OCI-LY7 (cell line): ENCODE data around the gene GNRH2. TPM values are rescaled to one million over a fixed set of nuclear protein-coding genes. Genes with fewer than 3 reads are reported as not detected.
"Not testable (repeated sequence)": the region's sequence is repeated elsewhere in the genome, so short reads cannot be mapped to it uniquely, and the experiment has no call there.

Experiments
- BruUV-seq: library from RNA; stranded (reverse); fragments of 400-500 nt; replicated peaks from 2 replicates; lab custom pipeline; 2021; lab: Mats Ljungman, UMichigan
- CTCF ChIA-PET: fragments of 300-600 bp; sonication (Branson Sonifier 250); formaldehyde crosslinking; loops from one replicate; lab custom pipeline; 2022; ENCODE audit warnings: antibody characterized with exemption; ENCODE audit not compliant: unreplicated experiment; lab: Charles Lee
- POLR2A ChIA-PET: fragments of 300-600 bp; sonication (Branson Sonifier 250); formaldehyde crosslinking; loops from one replicate; lab custom pipeline; 2022; ENCODE audit warnings: antibody characterized with exemption; lab: Charles Lee
- DNase-seq: peaks from one replicate; pipeline ENCODE4 v3.0.0-alpha.2; 2015; ENCODE audit warnings: low spot score
- H2AFZ ChIP-seq: fragments of 200-600 bp; sonication (generic), shearing (Covaris generic); 2 replicates; pipeline ENCODE4 v1.6.1; 2014; ENCODE audit warnings: mild to moderate bottlenecking, antibody characterized with exemption, low read length, moderate library complexity
- H3K27ac ChIP-seq: fragments of 200-600 bp; sonication (generic); 2 replicates; pipeline ENCODE4 v1.5.1; 2014; ENCODE audit warnings: mixed run types, low read depth, mild to moderate bottlenecking, moderate library complexity, low read length, inconsistent platforms; ENCODE audit not compliant: poor library complexity, severe bottlenecking
- H3K36me3 ChIP-seq: fragments of 200-600 bp; sonication (generic); 2 replicates; pipeline ENCODE4 v1.6.1; 2014; ENCODE audit warnings: mild to moderate bottlenecking, antibody characterized with exemption, low read length, moderate library complexity, mixed read lengths; ENCODE audit not compliant: insufficient read depth
- H3K4me1 ChIP-seq: fragments of 200-600 bp; sonication (generic); 2 replicates; pipeline ENCODE4 v1.5.1; 2014; ENCODE audit warnings: mild to moderate bottlenecking, low read length; ENCODE audit not compliant: insufficient read depth, poor library complexity, severe bottlenecking
- H3K4me2 ChIP-seq: fragments of 200-600 bp; sonication (generic); 2 replicates; pipeline ENCODE4 v1.6.1; 2014; ENCODE audit warnings: mild to moderate bottlenecking, low read length
- H3K4me3 ChIP-seq: fragments of 200-600 bp; sonication (generic); 2 replicates; pipeline ENCODE4 v1.5.1; 2014; ENCODE audit warnings: mild to moderate bottlenecking, low read depth, low read length; ENCODE audit not compliant: poor library complexity, severe bottlenecking
- H3K79me2 ChIP-seq: fragments of 200-600 bp; sonication (generic); 2 replicates; pipeline ENCODE4 v1.6.1; 2016; ENCODE audit warnings: low read depth, mild to moderate bottlenecking, low read length, moderate library complexity, mixed read lengths; ENCODE audit not compliant: insufficient read depth
- H3K9me2 ChIP-seq: fragments of 200-600 bp; sonication (generic); 2 replicates; pipeline ENCODE4 v1.6.1; 2016; ENCODE audit warnings: mild to moderate bottlenecking, low read length, mixed read lengths; ENCODE audit not compliant: insufficient read depth
- H3K9me3 ChIP-seq: fragments of 200-600 bp; sonication (generic); 2 replicates; pipeline ENCODE4 v1.6.1; 2014; ENCODE audit warnings: mild to moderate bottlenecking, mixed run types, low read length, mixed read lengths
- H4K20me1 ChIP-seq: fragments of 200-600 bp; sonication (generic); 2 replicates; pipeline ENCODE4 v1.6.1; 2014; ENCODE audit warnings: mild to moderate bottlenecking, antibody characterized with exemption, low read length, moderate library complexity, mixed read lengths; ENCODE audit not compliant: insufficient read depth
- CTCF ChIP-seq: fragments of 200-600 bp; sonication (generic); conservative IDR thresholded peaks from 2 replicates; pipeline ENCODE4 v1.5.1; 2014; ENCODE audit warnings: mild to moderate bottlenecking, antibody characterized with exemption, low read length, moderate library complexity, mixed read lengths
- EZH2phosphoT487 ChIP-seq: fragments of 200-600 bp; sonication (generic); IDR thresholded peaks from 2 replicates; pipeline ENCODE4 v1.6.1; 2018; ENCODE audit warnings: low read depth, borderline replicate concordance, mild to moderate bottlenecking, mixed run types, antibody characterized with exemption, low read length, moderate library complexity, mixed read lengths
- intact Hi-C: fragments of 100-400 bp; cut with micrococcal nuclease; formaldehyde crosslinking; loops from one replicate; pipeline ENCODE4 v1.10.0; 2022; ENCODE audit not compliant: unreplicated experiment
- total RNA-seq, 2 experiments: library from RNA; depleted of rRNA in 1 of 2; stranded (reverse); fragments of >200 nt in 1 of 2; shearing (Covaris generic) in 1 of 2; gene quantifications; 2 replicates each; pipeline ENCODE4 v1.2.3, GENCODE V29; 2014 to 2022

The GNRH2 gene
- total RNA-seq, 2 experiments from 2014 or later, result 0.44 to 0.61 TPM

- DNase-seq, result no peak
- no peaks in the 10 kb centered on the region for H4K20me1 ChIP-seq
- no peaks in the 10 kb centered on the region for H3K36me3 ChIP-seq
- no peak for TF ChIP-seq CTCF
- no peak for TF ChIP-seq EZH2phosphoT487
- no peaks in the 10 kb centered on the region for H3K9me3 ChIP-seq
- no peak overlapping the region for H3K4me2 ChIP-seq
- ChIA-PET POLR2A (interaction anchor here (0.5 to 1.0 kb wide), 2 partner anchors 138 to 236 kb away, joined by 3 to 4 read pairs; no protein-coding TSS in a partner anchor), CTCF (no interaction called here)
- no peak overlapping the region for H3K4me3 ChIP-seq
- no peaks in the 10 kb centered on the region for H3K9me2 ChIP-seq
- no TSS peak for BruUV-seq
- no peak overlapping the region for H2AFZ ChIP-seq
- intact Hi-C loops, result no loop called here
- no peaks in the 10 kb centered on the region for H3K79me2 ChIP-seq
- H3K4me1 ChIP-seq, result no peaks in the 10 kb centered on the region
- H3K27ac ChIP-seq, result no peak overlapping the region
Measured at GRCh38 chr20:3072530-3073250, 29.3 kb downstream of the GNRH2 start.

GRCh38 chr20:3073251-3073643 lies 29.8 kb downstream of the GNRH2 start:
- H3K27ac ChIP-seq, H3K36me3 ChIP-seq, H3K9me3 ChIP-seq, H2AFZ ChIP-seq, H3K4me3 ChIP-seq, H4K20me1 ChIP-seq, H3K9me2 ChIP-seq, BruUV-seq, H3K4me2 ChIP-seq, H3K4me1 ChIP-seq, CTCF ChIA-PET, DNase-seq, H3K79me2 ChIP-seq, intact Hi-C loops: not testable (repeated sequence)
- POLR2A ChIA-PET, result interaction anchor here (0.5 to 1.0 kb wide), 2 partner anchors 18 to 137 kb away, joined by 3 to 4 read pairs; no protein-coding TSS in a partner anchor

- Histone ChIP-seq H3K27ac (no peak overlapping the region), H3K4me2 (no peak overlapping the region), H3K4me1 (no peaks in the 10 kb centered on the region), H3K36me3 (no peaks in the 10 kb centered on the region), H3K79me2 (no peaks in the 10 kb centered on the region), H2AFZ (no peak overlapping the region), H3K4me3 (no peak overlapping the region), H3K9me3 (no peaks in the 10 kb centered on the region), H3K9me2 (no peaks in the 10 kb centered on the region), H4K20me1 (no peaks in the 10 kb centered on the region)
- CTCF ChIA-PET, result interaction anchor here (0.6 kb wide), 1 partner anchor 115 kb away, joined by 3 read pairs; no protein-coding TSS in a partner anchor
- no peak for TF ChIP-seq EZH2phosphoT487
- no peak for TF ChIP-seq CTCF
- DNase-seq, result no peak
- POLR2A ChIA-PET, result interaction anchor here (0.6 kb wide), 1 partner anchor 45 kb away, joined by 3 read pairs; no protein-coding TSS in a partner anchor
- intact Hi-C loops, result no loop called here
- no TSS peak for BruUV-seq
Measured at GRCh38 chr20:3074812-3075211, 31.4 kb downstream of the GNRH2 start.

- intact Hi-C loops, H3K79me2 ChIP-seq, H3K4me3 ChIP-seq, H3K4me1 ChIP-seq, BruUV-seq, POLR2A ChIA-PET, H3K9me3 ChIP-seq, DNase-seq, H3K36me3 ChIP-seq, H2AFZ ChIP-seq, H3K9me2 ChIP-seq, CTCF ChIA-PET, H4K20me1 ChIP-seq, H3K27ac ChIP-seq, H3K4me2 ChIP-seq: not testable (repeated sequence)
Measured at GRCh38 chr20:3075315-3075714, 31.9 kb downstream of the GNRH2 start.
